Keratinocyte (primary cell): ENCODE results near the gene LRBA. TPM values are rescaled to one million over a fixed set of nuclear protein-coding genes. Genes with fewer than 3 reads are reported as not detected.

ENCODE experiments used
- DNase-seq: peaks from one replicate; pipeline ENCODE4 v3.0.0-alpha.2; 2011; ENCODE audit warnings: low read depth, missing footprints, low spot score
- FAIRE-seq: peaks from 2 replicates; lab custom pipeline; 2011; peaks lifted over from hg19 to GRCh38; lab: Jason Lieb, UNC
- H2AFZ ChIP-seq: 2 replicates; pipeline ENCODE4 v1.6.0; 2012; ENCODE audit warnings: low read length, control low read depth, inconsistent platforms; ENCODE audit not compliant: control insufficient read depth
- H3K27ac ChIP-seq: 2 replicates; pipeline ENCODE4 v1.5.1; 2011; ENCODE audit warnings: low read length; ENCODE audit not compliant: control insufficient read depth, insufficient read depth
- H3K27me3 ChIP-seq: 3 replicates; pipeline ENCODE4 v1.6.0; 2011; ENCODE audit warnings: low read length; ENCODE audit not compliant: control insufficient read depth, insufficient read depth; ENCODE audit errors: extremely low read depth
- H3K36me3 ChIP-seq, 2 experiments: 2 replicates in 1 of 2; 3 replicates in 1 of 2; pipeline ENCODE4 v1.5.1; 2011; ENCODE audit warnings: low read length in 2 of 2, mild to moderate bottlenecking in 1 of 2; ENCODE audit not compliant: control insufficient read depth in 2 of 2, insufficient read depth in 2 of 2; ENCODE audit errors: extremely low read depth in 1 of 2
- H3K4me1 ChIP-seq: 3 replicates; pipeline ENCODE4 v1.5.1; 2011; ENCODE audit warnings: low read length; ENCODE audit not compliant: control insufficient read depth, insufficient read depth; ENCODE audit errors: extremely low read depth
- H3K4me2 ChIP-seq: 3 replicates; pipeline ENCODE4 v1.6.0; 2011; ENCODE audit warnings: low read depth, low read length; ENCODE audit not compliant: control insufficient read depth, insufficient read depth; ENCODE audit errors: extremely low read depth
- H3K4me3 ChIP-seq, 3 experiments: fragments of 200-600 bp in 1 of 3; sonication (generic) in 1 of 3; 2 replicates in 2 of 3; 3 replicates in 1 of 3; pipeline ENCODE4 v1.5.1; 2011 to 2016; ENCODE audit warnings: low read length in 3 of 3, mild to moderate bottlenecking in 3 of 3, control low read depth in 2 of 3, inconsistent platforms in 1 of 3, low read depth in 1 of 3, mixed read lengths in 1 of 3, mixed run types in 1 of 3, moderate library complexity in 1 of 3; ENCODE audit not compliant: control insufficient read depth in 2 of 3, insufficient read depth in 2 of 3; ENCODE audit errors: extremely low read depth in 1 of 3
- H3K79me2 ChIP-seq: 2 replicates; pipeline ENCODE4 v1.6.0; 2012; ENCODE audit warnings: low read length; ENCODE audit not compliant: control insufficient read depth, insufficient read depth
- H3K9ac ChIP-seq: 3 replicates; pipeline ENCODE4 v1.6.0; 2011; ENCODE audit warnings: low read length; ENCODE audit not compliant: control insufficient read depth, insufficient read depth; ENCODE audit errors: extremely low read depth
- H3K9me1 ChIP-seq: 3 replicates; pipeline ENCODE4 v1.6.0; 2011; ENCODE audit warnings: low read length; ENCODE audit not compliant: control insufficient read depth, insufficient read depth; ENCODE audit errors: extremely low read depth
- H3K9me3 ChIP-seq: 2 replicates; pipeline ENCODE4 v1.5.1; 2012; ENCODE audit warnings: low read depth, low read length; ENCODE audit not compliant: control insufficient read depth
- H4K20me1 ChIP-seq: 3 replicates; pipeline ENCODE4 v1.6.0; 2011; ENCODE audit warnings: low read length; ENCODE audit not compliant: control insufficient read depth, insufficient read depth; ENCODE audit errors: extremely low read depth
- CTCF ChIP-seq, 3 experiments: IDR thresholded peaks in 1 of 3; conservative IDR thresholded peaks in 1 of 3; optimal IDR thresholded peaks in 1 of 3; 2 replicates in 2 of 3; 3 replicates in 1 of 3; pipeline versions ENCODE3 to v1.5.1; 2011; ENCODE audit warnings: low read length in 3 of 3, mild to moderate bottlenecking in 3 of 3, moderate library complexity in 2 of 3, control low read depth in 1 of 3, inconsistent platforms in 1 of 3; ENCODE audit not compliant: insufficient read depth in 2 of 3; ENCODE audit errors: extremely low read depth in 1 of 3
- EZH2 ChIP-seq: IDR thresholded peaks from one replicate; pipeline ENCODE4 v1.6.1; 2012; ENCODE audit warnings: inconsistent platforms, mild to moderate bottlenecking, low read length, moderate library complexity
- dilution Hi-C: fragments of 300-500 bp; cut with MboI; formaldehyde crosslinking; loops from one replicate; pipeline ENCODE4 v1.7.0; 2020; ENCODE audit warnings: low sequenced_read_pairs; ENCODE audit not compliant: extremely low pct_ligation_motif_present
- polyA plus RNA-seq, 5 experiments: library from polyadenylated mRNA; depleted of rRNA in 3 of 5; stranded (reverse) in 3 of 5; stranded (forward) in 1 of 5; unstranded in 1 of 5; fragments of >200 nt; gene quantifications; 1 replicate in 1 of 5; 2 replicates in 3 of 5; 3 replicates in 1 of 5; pipeline versions ENCODE4 v1.2.1 to v1.2.3, GENCODE V29; 2011 to 2012; ENCODE audit warnings: missing spikeins in 2 of 5, low read depth in 1 of 5, low replicate concordance in 1 of 5

Gene LRBA
- polyA plus RNA-seq, 1 donor (not counting 4 experiments of a cell fraction or from before 2014, with no cell fraction given) = 35.6 TPM

GRCh38 chr4:150582146-150582872 is 432.8 kb downstream of the LRBA start, which contains the start of gene MAB21L2:
TSS of gene MAB21L2 (plus strand) at chr4:150582151. CDS start at chr4:150583030, 879 bp downstream.
- TF ChIP-seq EZH2 = no peak
- TF ChIP-seq CTCF (optimal IDR thresholded peaks at IDR 0.05 in 1 of 3, IDR thresholded peaks at IDR 0.05 in 1 of 3, conservative IDR thresholded peaks at IDR 0.05 in 1 of 3; ENCODE audit: extremely low read depth in 1 of 3, insufficient read depth in 2 of 3, low read length in 3 of 3) = no peak
- dilution Hi-C loops = no loop called here
- H3K27me3 ChIP-seq = no peaks in the 10 kb centered on the region
- H3K4me3 ChIP-seq = no peak within 1 kb of the TSS
- DNase-seq (no peak), FAIRE-seq (no peak)
- H3K9me1 ChIP-seq = no peaks in the 10 kb centered on the region
- no peak within 1 kb of the TSS for H3K9ac ChIP-seq
- no peaks in the 10 kb centered on the region for H3K4me1 ChIP-seq
- H3K27ac ChIP-seq = no peak within 1 kb of the TSS
- peaks cover 2% of the 10 kb centered on the region for H3K9me3 ChIP-seq
- no peaks in the 10 kb centered on the region for H4K20me1 ChIP-seq
- no peaks in the 10 kb centered on the region for H3K79me2 ChIP-seq
- H2AFZ ChIP-seq = no peak within 1 kb of the TSS
- no peak within 1 kb of the TSS for H3K4me2 ChIP-seq
- H3K36me3 ChIP-seq = peaks cover 8 to 10% of the 10 kb centered on the region in 2 experiments

DNA sequence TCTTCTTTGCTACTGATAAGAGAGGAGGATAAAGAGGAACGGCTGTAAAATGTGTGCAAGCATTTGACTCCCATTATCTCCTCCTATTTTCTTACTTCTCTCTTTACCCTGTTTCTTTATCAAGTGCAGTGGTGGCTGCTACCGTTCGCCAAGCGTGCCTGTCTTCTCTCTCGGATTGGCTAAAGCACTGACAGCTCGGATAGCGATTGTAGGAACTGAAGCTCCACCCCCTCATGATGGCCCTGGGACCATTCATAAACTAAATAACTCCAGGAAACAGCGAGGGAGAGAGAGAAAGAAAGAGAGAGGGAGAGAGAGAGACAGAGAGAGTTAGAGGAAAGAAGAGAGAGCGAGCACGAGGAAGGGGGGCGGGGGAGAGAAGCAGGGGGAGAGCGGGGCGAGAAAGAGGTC is 433.4 kb downstream of the LRBA start:
- Histone ChIP-seq H3K27ac (no peak overlapping the region), H3K9me1 (no peaks in the 10 kb centered on the region), H3K4me2 (no peak overlapping the region), H3K9ac (no peak overlapping the region), H2AFZ (no peak overlapping the region), H3K9me3 (peaks cover 2% of the 10 kb centered on the region), H3K4me3 (no peak overlapping the region), H3K27me3 (no peaks in the 10 kb centered on the region), H3K4me1 (no peaks in the 10 kb centered on the region), H3K79me2 (no peaks in the 10 kb centered on the region), H4K20me1 (no peaks in the 10 kb centered on the region), H3K36me3 (peaks cover 8 to 10% of the 10 kb centered on the region in 2 experiments)
- DNase-seq = no peak
- FAIRE-seq = no peak
- TF ChIP-seq EZH2 (no peak), CTCF (optimal IDR thresholded peaks at IDR 0.05 in 1 of 3, IDR thresholded peaks at IDR 0.05 in 1 of 3, conservative IDR thresholded peaks at IDR 0.05 in 1 of 3; ENCODE audit: extremely low read depth in 1 of 3, insufficient read depth in 2 of 3, low read length in 3 of 3) (no peak)
- dilution Hi-C loops = no loop called here
